Right ventricle myocardium inferior (tissue), 1 donor: ENCODE results near the gene AQP3. TPM values are rescaled to one million over a fixed set of nuclear protein-coding genes. Genes with fewer than 3 reads are reported as not detected.
A peak's percentile ranks its signal among the peaks of the same experiment; 100 is the strongest.
"Not testable (repeated sequence)": the region's sequence is repeated elsewhere in the genome, so short reads cannot be mapped to it uniquely, and the experiment has no call there.

ENCODE experiments used
- ATAC-seq: fragments of 200-7000 bp; cut with Tn5 transposase; one replicate; pipeline ENCODE4 v1.9.1; 2020; ENCODE audit warnings: mild to moderate bottlenecking, moderate library complexity
- DNase-seq: peaks from one replicate; pipeline ENCODE4 v3.0.0; 2021; ENCODE audit errors: missing footprints
- intact Hi-C: fragments of 100-400 bp; cut with DNase I; formaldehyde crosslinking; loops from one replicate; pipeline ENCODE4 v1.11.0; 2022
- microRNA-seq: library from miRNA; unstranded; fragments of <30 nt; microRNA quantifications from one replicate; pipeline ENCODE4 v1.2.0, GENCODE V29; 2020
- total RNA-seq: library from RNA; stranded (reverse); fragmentation: NEBNext Ultra II Directional; extraction: Animal tissue kit (Norgen Biotek cat#: 25700); gene quantifications from one replicate; pipeline ENCODE4 v1.2.1, GENCODE V29; 2021
- donor health status: DM: no; HTN: yes; CAD: no; lungs with severe emphysema.

The AQP3 gene
- total RNA-seq, 1 donor from 2014 or later = 16.3 TPM

- not testable (repeated sequence) for ATAC-seq, DNase-seq
- intact Hi-C loops = loop anchor here (2.0 to 5.0 kb wide), 2 partner anchors 65 to 109 kb away; no protein-coding TSS in a partner anchor
These were observed 45.6 kb downstream of the AQP3 start for GRCh38 chr9:33401809-33402208.

- intact Hi-C loops, ATAC-seq, DNase-seq: not testable (repeated sequence)
These were observed 48.3 kb downstream of the AQP3 start for GRCh38 chr9:33399047-33399446.

GRCh38 chr9:33397801-33398200 lies 49.6 kb downstream of the AQP3 start:
- ATAC-seq, DNase-seq, intact Hi-C loops: not testable (repeated sequence)

- intact Hi-C loops, ATAC-seq: not testable (repeated sequence)
- DNase-seq = peak; percentile 78
These were observed 52.1 kb downstream of the AQP3 start for GRCh38 chr9:33395159-33395879.

GRCh38 chr9:33393986-33394385 lies 53.4 kb downstream of the AQP3 start:
- ATAC-seq, intact Hi-C loops, DNase-seq: not testable (repeated sequence)

GRCh38 chr9:33393581-33393980 lies 53.8 kb downstream of the AQP3 start:
- DNase-seq (no peak), ATAC-seq (no peak)
- intact Hi-C loops = no loop called here

- DNase-seq, ATAC-seq: not testable (repeated sequence)
These were observed 54.8 kb downstream of the AQP3 start for GRCh38 chr9:33392591-33393021.

More at GRCh38 chr9:33392591-33393021, 54.8 kb downstream of the AQP3 start:
- intact Hi-C loops = not testable (repeated sequence)

Small RNAs within 50 kb of the gene (microRNA-seq; reads per million reads assigned to microRNA genes)
- gene MIR6851 = not detected

Other genes with a start within 250 kb of the AQP3 start
- gene SPINK4, start 207.4 kb downstream of the AQP3 start, total RNA-seq = not detected
- 132 TPM for gene BAG1, start 182.9 kb downstream of the AQP3 start, total RNA-seq
- 51.5 TPM for gene CHMP5, start 182.5 kb downstream of the AQP3 start, total RNA-seq
- gene NFX1, start 157.1 kb downstream of the AQP3 start, total RNA-seq = 29.3 TPM
- 147 TPM for gene AQP7, start 45.0 kb downstream of the AQP3 start, total RNA-seq
- gene NOL6, start 26.3 kb upstream of the AQP3 start, total RNA-seq = 13.0 TPM
- not detected for gene ANKRD18B, start 76.7 kb upstream of the AQP3 start, total RNA-seq